SK-N-SH (cell line): ENCODE data around the gene NT5DC2. TPM values are rescaled to one million over a fixed set of nuclear protein-coding genes. Genes with fewer than 3 reads are reported as not detected.

Experiments used
- CTCF ChIA-PET: fragments of 300-600, 350-600 bp; formaldehyde crosslinking; extraction: SDS; loops from one replicate; lab custom pipeline; 2021; lab: Yijun Ruan, JAX
- POLR2A ChIA-PET: fragments of 350-600 bp; sonication (Branson Sonifier 250); formaldehyde crosslinking; extraction: SDS; loops from one replicate; lab custom pipeline; 2020; ENCODE audit warnings: antibody characterized with exemption, inconsistent platforms; lab: Yijun Ruan, JAX
- DNase-seq: peaks from one replicate; pipeline ENCODE4 v3.0.0; 2012
- H2AFZ ChIP-seq: fragments of 200-600 bp; sonication (generic); 2 replicates; pipeline ENCODE4 v1.8.1; 2016; ENCODE audit warnings: antibody characterized with exemption, mild to moderate bottlenecking, low read depth
- H3F3A ChIP-seq: fragments of 200-600 bp; sonication (generic); replicated peaks from 2 replicates; pipeline ENCODE3; 2016; ENCODE audit warnings: antibody characterized with exemption, mild to moderate bottlenecking; ENCODE audit not compliant: insufficient read depth
- H3K27ac ChIP-seq, 2 experiments: fragments of 200-500 bp in 1 of 2; fragments of 200-600 bp in 1 of 2; sonication (Bioruptor generic) in 1 of 2; sonication (generic), shearing (Covaris generic) in 1 of 2; 2 replicates each; pipeline versions ENCODE4 v1.5.1 to v1.6.1; 2014 to 2016; ENCODE audit warnings: low read depth in 2 of 2, inconsistent platforms in 1 of 2, low read length in 1 of 2, mild to moderate bottlenecking in 1 of 2, mixed read lengths in 1 of 2
- H3K27me3 ChIP-seq: fragments of 200-600 bp; sonication (generic), shearing (Covaris generic); 2 replicates; pipeline ENCODE4 v1.6.1; 2016; ENCODE audit warnings: mixed run types; ENCODE audit not compliant: insufficient read depth
- H3K36me3 ChIP-seq, 2 experiments: fragments of 200-500 bp in 1 of 2; fragments of 200-600 bp in 1 of 2; sonication (Bioruptor generic) in 1 of 2; sonication (generic) in 1 of 2; replicated peaks in 1 of 2; 2 replicates each; pipeline versions ENCODE3 to v1.5.1; 2014 to 2016; ENCODE audit warnings: low read length in 1 of 2, mild to moderate bottlenecking in 1 of 2; ENCODE audit not compliant: insufficient read depth in 2 of 2, control insufficient read depth in 1 of 2
- H3K4me1 ChIP-seq, 2 experiments: fragments of 200-500 bp in 1 of 2; fragments of 200-600 bp in 1 of 2; sonication (Bioruptor generic) in 1 of 2; sonication (generic), shearing (Covaris generic) in 1 of 2; 2 replicates each; pipeline versions ENCODE4 v1.5.1 to v1.6.1; 2014 to 2016; ENCODE audit warnings: low read depth in 1 of 2, low read length in 1 of 2, mixed run types in 1 of 2; ENCODE audit not compliant: insufficient read depth in 2 of 2, control insufficient read depth in 1 of 2
- H3K4me2 ChIP-seq: fragments of 200-600 bp; sonication (generic), shearing (Covaris generic); 2 replicates; pipeline ENCODE4 v1.6.1; 2017; ENCODE audit warnings: mixed run types
- H3K4me3 ChIP-seq, 2 experiments: fragments of 200-500 bp in 1 of 2; fragments of 200-600 bp in 1 of 2; sonication (Bioruptor generic) in 1 of 2; sonication (generic), shearing (Covaris generic) in 1 of 2; 2 replicates each; pipeline versions ENCODE4 v1.5.1 to v1.8.1; 2014 to 2016; ENCODE audit warnings: low read depth in 2 of 2, inconsistent platforms in 1 of 2, low read length in 1 of 2, mild to moderate bottlenecking in 1 of 2, mixed read lengths in 1 of 2, moderate library complexity in 1 of 2
- H3K79me2 ChIP-seq: fragments of 200-600 bp; sonication (generic); 2 replicates; pipeline ENCODE4 v1.8.1; 2017; ENCODE audit warnings: mild to moderate bottlenecking; ENCODE audit not compliant: insufficient read depth
- H3K9ac ChIP-seq: fragments of 200-600 bp; sonication (generic); 2 replicates; pipeline ENCODE4 v1.6.1; 2017; ENCODE audit warnings: mixed run types
- H3K9me2 ChIP-seq: fragments of 200-600 bp; sonication (generic); 2 replicates; pipeline ENCODE4 v1.6.1; 2017; ENCODE audit warnings: mixed run types
- H3K9me3 ChIP-seq: fragments of 200-600 bp; sonication (generic); 2 replicates; pipeline ENCODE4 v1.6.1; 2017; ENCODE audit warnings: mixed run types, mild to moderate bottlenecking, moderate library complexity
- H4K20me1 ChIP-seq: fragments of 200-600 bp; sonication (generic); 2 replicates; pipeline ENCODE4 v1.6.1; 2017; ENCODE audit warnings: mild to moderate bottlenecking, mixed run types; ENCODE audit not compliant: insufficient read depth
- EP300 ChIP-seq, 2 experiments: IDR thresholded peaks; 2 replicates each; pipeline versions ENCODE4 v1.4.0 to v1.6.1; 2012; ENCODE audit warnings: borderline replicate concordance in 1 of 2, low read depth in 1 of 2, low read length in 1 of 2
- FOSL2 ChIP-seq: IDR thresholded peaks from 2 replicates; pipeline ENCODE4 v1.4.0; 2012; ENCODE audit warnings: low read depth, mild to moderate bottlenecking, moderate library complexity, borderline replicate concordance
- FOXM1 ChIP-seq: IDR thresholded peaks from 2 replicates; pipeline ENCODE4 v1.4.0; 2012; ENCODE audit warnings: low read depth, mild to moderate bottlenecking
- GABPA ChIP-seq: IDR thresholded peaks from 2 replicates; pipeline ENCODE4 v1.4.0; 2012; ENCODE audit warnings: low read depth, mild to moderate bottlenecking
- GATA2 ChIP-seq: sonication (generic); formaldehyde crosslinking; IDR thresholded peaks from 2 replicates; pipeline ENCODE4 v1.5.0; 2020; ENCODE audit warnings: mild to moderate bottlenecking, missing genetic modification reagents
- IRF3 ChIP-seq: fragments of 150-350 bp; IDR thresholded peaks from 2 replicates; pipeline ENCODE4 v1.6.1; 2016; ENCODE audit warnings: mild to moderate bottlenecking, low read depth, low read length
- JUND ChIP-seq: IDR thresholded peaks from 2 replicates; pipeline ENCODE4 v1.4.0; 2012
- PBX3 ChIP-seq: IDR thresholded peaks from 2 replicates; pipeline ENCODE4; 2012
- POLR2AphosphoS5 ChIP-seq: IDR thresholded peaks from 2 replicates; pipeline ENCODE4 v1.6.1; 2012; ENCODE audit warnings: low read depth, low read length
- RAD21 ChIP-seq: IDR thresholded peaks from 2 replicates; pipeline ENCODE4 v1.6.1; 2012; ENCODE audit warnings: mild to moderate bottlenecking, low read length
- RCOR1 ChIP-seq: fragments of 150-350 bp; IDR thresholded peaks from 2 replicates; pipeline ENCODE4 v1.6.1; 2017; ENCODE audit warnings: antibody characterized with exemption, low read length
- RXRA ChIP-seq: IDR thresholded peaks from 2 replicates; pipeline ENCODE4 v1.4.0; 2012; ENCODE audit warnings: low read depth, mild to moderate bottlenecking, borderline replicate concordance
- TCF12 ChIP-seq: IDR thresholded peaks from 2 replicates; pipeline ENCODE4 v1.4.0; 2012
- TEAD4 ChIP-seq: IDR thresholded peaks from 2 replicates; pipeline ENCODE4 v1.4.0; 2012; ENCODE audit warnings: mild to moderate bottlenecking, borderline replicate concordance; ENCODE audit not compliant: insufficient read depth
- YY1 ChIP-seq: IDR thresholded peaks from 2 replicates; pipeline ENCODE4 v1.4.0; 2012; ENCODE audit warnings: low read depth, mild to moderate bottlenecking
- ZBTB33 ChIP-seq: IDR thresholded peaks from 2 replicates; pipeline ENCODE4 v1.4.0; 2012; ENCODE audit warnings: low read depth, borderline replicate concordance
- WGBS: methylation state at CpG from one replicate; pipeline ENCODE4 v1.1.6; 2017; ENCODE audit warnings: low lambda C conversion rate; 5-methylcytosine and 5-hydroxymethylcytosine counted together
- polyA plus RNA-seq, 3 experiments: library from polyadenylated mRNA; depleted of rRNA; stranded (reverse); fragments of >200 nt; gene quantifications; 2 replicates each; pipeline ENCODE4 v1.2.3, GENCODE V29; 2012
- TF ChIP-seq, protein P1 (sequence below): IDR thresholded peaks from 2 replicates; pipeline ENCODE4 v1.4.0; 2012; ENCODE audit warnings: low read depth
- TF ChIP-seq, protein P2 (sequence below): IDR thresholded peaks from 2 replicates; pipeline ENCODE4 v1.6.1; 2012; ENCODE audit warnings: mild to moderate bottlenecking, low read depth, low read length, moderate library complexity
- TF ChIP-seq, protein P3 (sequence below): IDR thresholded peaks from 2 replicates; pipeline ENCODE4 v1.4.0; 2012; ENCODE audit warnings: low read depth, borderline replicate concordance

The NT5DC2 gene
- polyA plus RNA-seq, 1 of the 3 experiments (the other 2 are of a cell fraction) = 113 TPM

- no peak for TF ChIP-seq PBX3
- TF ChIP-seq GABPA = no peak
- TF ChIP-seq, protein P1, sequence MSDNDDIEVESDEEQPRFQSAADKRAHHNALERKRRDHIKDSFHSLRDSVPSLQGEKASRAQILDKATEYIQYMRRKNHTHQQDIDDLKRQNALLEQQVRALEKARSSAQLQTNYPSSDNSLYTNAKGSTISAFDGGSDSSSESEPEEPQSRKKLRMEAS = no peak
- TF ChIP-seq IRF3 = no peak
- TF ChIP-seq, protein P2, sequence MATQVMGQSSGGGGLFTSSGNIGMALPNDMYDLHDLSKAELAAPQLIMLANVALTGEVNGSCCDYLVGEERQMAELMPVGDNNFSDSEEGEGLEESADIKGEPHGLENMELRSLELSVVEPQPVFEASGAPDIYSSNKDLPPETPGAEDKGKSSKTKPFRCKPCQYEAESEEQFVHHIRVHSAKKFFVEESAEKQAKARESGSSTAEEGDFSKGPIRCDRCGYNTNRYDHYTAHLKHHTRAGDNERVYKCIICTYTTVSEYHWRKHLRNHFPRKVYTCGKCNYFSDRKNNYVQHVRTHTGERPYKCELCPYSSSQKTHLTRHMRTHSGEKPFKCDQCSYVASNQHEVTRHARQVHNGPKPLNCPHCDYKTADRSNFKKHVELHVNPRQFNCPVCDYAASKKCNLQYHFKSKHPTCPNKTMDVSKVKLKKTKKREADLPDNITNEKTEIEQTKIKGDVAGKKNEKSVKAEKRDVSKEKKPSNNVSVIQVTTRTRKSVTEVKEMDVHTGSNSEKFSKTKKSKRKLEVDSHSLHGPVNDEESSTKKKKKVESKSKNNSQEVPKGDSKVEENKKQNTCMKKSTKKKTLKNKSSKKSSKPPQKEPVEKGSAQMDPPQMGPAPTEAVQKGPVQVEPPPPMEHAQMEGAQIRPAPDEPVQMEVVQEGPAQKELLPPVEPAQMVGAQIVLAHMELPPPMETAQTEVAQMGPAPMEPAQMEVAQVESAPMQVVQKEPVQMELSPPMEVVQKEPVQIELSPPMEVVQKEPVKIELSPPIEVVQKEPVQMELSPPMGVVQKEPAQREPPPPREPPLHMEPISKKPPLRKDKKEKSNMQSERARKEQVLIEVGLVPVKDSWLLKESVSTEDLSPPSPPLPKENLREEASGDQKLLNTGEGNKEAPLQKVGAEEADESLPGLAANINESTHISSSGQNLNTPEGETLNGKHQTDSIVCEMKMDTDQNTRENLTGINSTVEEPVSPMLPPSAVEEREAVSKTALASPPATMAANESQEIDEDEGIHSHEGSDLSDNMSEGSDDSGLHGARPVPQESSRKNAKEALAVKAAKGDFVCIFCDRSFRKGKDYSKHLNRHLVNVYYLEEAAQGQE = no peak
- TF ChIP-seq JUND = no peak
Observed at GRCh38 chr3:52479037-52479876, 54.4 kb downstream of the NT5DC2 start (continued).

GRCh38 chr3:52477796-52478095 is 55.9 kb downstream of the NT5DC2 start:
- Histone ChIP-seq H3K27me3 (no peaks in the 10 kb centered on the region), H3K9me3 (no peaks in the 10 kb centered on the region), H3K4me1 (peaks cover 0 to 28% of the 10 kb centered on the region in 2 experiments; a peak in 1 of 4 replicates), H4K20me1 (no peaks in the 10 kb centered on the region)
- CTCF ChIA-PET = no interaction called here
- no peak for DNase-seq
- no peak for TF ChIP-seq RCOR1
- no peak for TF ChIP-seq FOXM1
- no peak for TF ChIP-seq RXRA
- TF ChIP-seq PBX3 = no peak
- no peak for TF ChIP-seq EP300 (IDR thresholded peaks at IDR 0.05; ENCODE audit: borderline replicate concordance in 1 of 2, low read depth in 1 of 2, low read length in 1 of 2)
- TF ChIP-seq GABPA = no peak
- no peak for TF ChIP-seq JUND
- no peak for TF ChIP-seq YY1
- no peak for TF ChIP-seq TCF12
- TF ChIP-seq, protein P1 = no peak
- TF ChIP-seq RAD21 = no peak
- no peak for TF ChIP-seq ZBTB33
- no peak for TF ChIP-seq FOSL2
- TF ChIP-seq POLR2AphosphoS5 = no peak
- TF ChIP-seq GATA2 (CRISPR knock-in tag) = no peak
- TF ChIP-seq, protein P3, sequence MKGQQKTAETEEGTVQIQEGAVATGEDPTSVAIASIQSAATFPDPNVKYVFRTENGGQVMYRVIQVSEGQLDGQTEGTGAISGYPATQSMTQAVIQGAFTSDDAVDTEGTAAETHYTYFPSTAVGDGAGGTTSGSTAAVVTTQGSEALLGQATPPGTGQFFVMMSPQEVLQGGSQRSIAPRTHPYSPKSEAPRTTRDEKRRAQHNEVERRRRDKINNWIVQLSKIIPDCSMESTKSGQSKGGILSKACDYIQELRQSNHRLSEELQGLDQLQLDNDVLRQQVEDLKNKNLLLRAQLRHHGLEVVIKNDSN = no peak
- TF ChIP-seq TEAD4 = no peak
- TF ChIP-seq, all 33 proteins: peak for 0
- no peak overlapping the region for H3K9ac ChIP-seq
- no peak overlapping the region for H2AFZ ChIP-seq
- no peak overlapping the region for H3K4me3 ChIP-seq
- H3K27ac ChIP-seq = no peak overlapping the region
- POLR2A ChIA-PET = no interaction called here
- H3K36me3 ChIP-seq = peaks cover 48 to 82% of the 10 kb centered on the region in 2 experiments
- 0 out of 2 replicates have a peak, but pooled peaks cover 2% of the 10 kb centered on the region for H3K79me2 ChIP-seq
- 97% methylated on average over 5 of the region's 6 CpGs for WGBS
- no peak overlapping the region for H3K4me2 ChIP-seq
- no peaks in the 10 kb centered on the region for H3F3A ChIP-seq
- H3K9me2 ChIP-seq = no peaks in the 10 kb centered on the region
